Osteocyte (in vitro differentiated cells): Measurements from ENCODE around the gene CBARP. TPM values are rescaled to one million over a fixed set of nuclear protein-coding genes. Genes with fewer than 3 reads are reported as not detected.
"Not testable (repeated sequence)": the region's sequence is repeated elsewhere in the genome, so short reads cannot be mapped to it uniquely, and the experiment has no call there.

Source experiments
- DNase-seq: peaks from one replicate; pipeline ENCODE4 v3.0.0; 2021; ENCODE audit warnings: mixed read lengths; ENCODE audit not compliant: unreplicated experiment; ENCODE audit errors: extremely low spot score
- H3K27ac Mint-ChIP-seq: one replicate; pipeline ENCODE4 v1.8.0; 2021; ENCODE audit warnings: mild to moderate bottlenecking, mixed read lengths; ENCODE audit not compliant: unreplicated experiment
- H3K27me3 Mint-ChIP-seq: one replicate; pipeline ENCODE4 v1.8.0; 2021; ENCODE audit warnings: mixed read lengths; ENCODE audit not compliant: unreplicated experiment
- H3K36me3 Mint-ChIP-seq: one replicate; pipeline ENCODE4 v1.8.0; 2021; ENCODE audit warnings: mixed read lengths; ENCODE audit not compliant: unreplicated experiment
- H3K4me1 Mint-ChIP-seq: one replicate; pipeline ENCODE4 v1.8.0; 2021; ENCODE audit warnings: mixed read lengths; ENCODE audit not compliant: unreplicated experiment
- H3K4me3 Mint-ChIP-seq: one replicate; pipeline ENCODE4 v1.8.0; 2021; ENCODE audit warnings: mild to moderate bottlenecking, moderate library complexity, mixed read lengths; ENCODE audit not compliant: unreplicated experiment
- H3K9me3 Mint-ChIP-seq: one replicate; pipeline ENCODE4 v1.8.0; 2021; ENCODE audit warnings: mixed read lengths; ENCODE audit not compliant: unreplicated experiment
- total RNA-seq: library from RNA; stranded (reverse); gene quantifications from 2 replicates; pipeline ENCODE4 v1.2.1, GENCODE V29; 2021
- TF ChIP-seq, protein P1 (sequence below): fragments of 200-600 bp; sonication (generic); IDR thresholded peaks from 2 replicates; pipeline ENCODE4 v1.5.0; 2021; ENCODE audit warnings: antibody characterized with exemption, mild to moderate bottlenecking, moderate library complexity

CBARP gene
- total RNA-seq, 1 donor from 2014 or later, result 6.9 TPM

DNA sequence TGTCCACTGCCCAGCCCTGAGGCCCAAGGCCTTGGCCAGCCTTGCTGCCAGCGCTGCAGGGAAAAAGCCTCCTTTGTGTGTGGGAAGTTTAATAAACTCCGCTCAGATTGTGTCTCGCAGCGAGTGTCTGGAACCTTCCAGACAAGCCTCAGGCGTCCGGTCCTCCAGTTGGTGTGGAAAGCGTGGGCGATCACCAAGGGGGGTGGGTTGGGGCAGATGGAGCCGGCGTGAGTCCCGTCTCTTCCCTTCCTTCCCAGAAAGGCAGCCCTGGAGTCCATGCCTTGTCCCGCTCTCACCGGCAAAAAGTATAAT, 27.6 kb downstream of the CBARP start:
- DNase-seq, result no peak
- no peaks in the 10 kb centered on the region for H3K9me3 Mint-ChIP-seq
- peak overlapping the region; percentile 31 for H3K27ac Mint-ChIP-seq
- TF ChIP-seq, protein P1, sequence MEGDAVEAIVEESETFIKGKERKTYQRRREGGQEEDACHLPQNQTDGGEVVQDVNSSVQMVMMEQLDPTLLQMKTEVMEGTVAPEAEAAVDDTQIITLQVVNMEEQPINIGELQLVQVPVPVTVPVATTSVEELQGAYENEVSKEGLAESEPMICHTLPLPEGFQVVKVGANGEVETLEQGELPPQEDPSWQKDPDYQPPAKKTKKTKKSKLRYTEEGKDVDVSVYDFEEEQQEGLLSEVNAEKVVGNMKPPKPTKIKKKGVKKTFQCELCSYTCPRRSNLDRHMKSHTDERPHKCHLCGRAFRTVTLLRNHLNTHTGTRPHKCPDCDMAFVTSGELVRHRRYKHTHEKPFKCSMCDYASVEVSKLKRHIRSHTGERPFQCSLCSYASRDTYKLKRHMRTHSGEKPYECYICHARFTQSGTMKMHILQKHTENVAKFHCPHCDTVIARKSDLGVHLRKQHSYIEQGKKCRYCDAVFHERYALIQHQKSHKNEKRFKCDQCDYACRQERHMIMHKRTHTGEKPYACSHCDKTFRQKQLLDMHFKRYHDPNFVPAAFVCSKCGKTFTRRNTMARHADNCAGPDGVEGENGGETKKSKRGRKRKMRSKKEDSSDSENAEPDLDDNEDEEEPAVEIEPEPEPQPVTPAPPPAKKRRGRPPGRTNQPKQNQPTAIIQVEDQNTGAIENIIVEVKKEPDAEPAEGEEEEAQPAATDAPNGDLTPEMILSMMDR, result no peak
- H3K4me1 Mint-ChIP-seq, result peaks cover 53% of the 10 kb centered on the region
- H3K36me3 Mint-ChIP-seq, result peaks cover 6% of the 10 kb centered on the region
- H3K27me3 Mint-ChIP-seq, result no peaks in the 10 kb centered on the region
- H3K4me3 Mint-ChIP-seq, result no peak overlapping the region

DNA sequence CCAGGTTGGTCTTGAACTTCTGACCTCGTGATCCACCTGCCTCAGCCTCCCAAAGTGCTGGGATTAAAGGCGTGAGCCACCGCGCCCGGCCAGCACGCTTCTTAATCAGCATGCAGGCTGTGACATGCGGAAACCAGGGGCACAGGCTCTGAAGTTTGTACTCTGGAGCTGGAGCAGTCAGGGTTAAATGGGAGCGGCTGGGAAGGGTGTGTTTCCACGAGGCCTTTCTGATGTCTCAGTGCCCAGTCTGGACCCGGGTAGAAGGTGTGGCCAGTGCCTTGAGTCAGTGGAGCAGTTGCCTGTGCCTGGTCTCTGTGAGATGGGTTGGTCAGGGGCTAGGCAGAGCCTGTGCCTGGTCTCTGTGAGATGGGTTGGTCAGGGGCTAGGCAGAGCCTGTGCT, 29.0 kb downstream of the CBARP start:
- not testable (repeated sequence) for DNase-seq, H3K36me3 Mint-ChIP-seq, H3K4me3 Mint-ChIP-seq, H3K27ac Mint-ChIP-seq, H3K9me3 Mint-ChIP-seq, H3K27me3 Mint-ChIP-seq
- H3K4me1 Mint-ChIP-seq, result peaks cover 47% of the 10 kb centered on the region

DNA sequence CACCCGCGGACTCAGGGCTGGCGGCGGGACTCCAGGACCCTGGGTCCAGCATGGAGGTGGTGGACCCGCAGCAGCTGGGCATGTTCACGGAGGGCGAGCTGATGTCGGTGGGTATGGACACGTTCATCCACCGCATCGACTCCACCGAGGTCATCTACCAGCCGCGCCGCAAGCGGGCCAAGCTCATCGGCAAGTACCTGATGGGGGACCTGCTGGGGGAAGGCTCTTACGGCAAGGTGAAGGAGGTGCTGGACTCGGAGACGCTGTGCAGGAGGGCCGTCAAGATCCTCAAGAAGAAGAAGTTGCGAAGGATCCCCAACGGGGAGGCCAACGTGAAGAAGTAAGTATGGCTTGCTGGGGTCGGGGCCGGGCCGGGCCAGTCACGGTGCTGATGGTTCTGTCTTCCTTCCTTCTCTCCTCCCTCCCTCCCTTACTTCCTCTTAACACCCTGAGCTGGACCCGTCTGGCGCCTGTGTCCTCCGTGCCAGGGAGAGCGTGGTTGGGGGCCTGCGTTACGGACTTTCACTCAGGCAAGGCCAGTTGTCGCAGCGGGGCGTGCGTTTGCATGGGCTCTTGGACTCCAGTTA, 30.8 kb downstream of the CBARP start:
- DNase-seq, result no peak
- Mint-ChIP-seq H3K27me3 (no peaks in the 10 kb centered on the region), H3K36me3 (peaks cover 1% of the 10 kb centered on the region), H3K27ac (peak overlapping the region; percentile 89), H3K9me3 (no peaks in the 10 kb centered on the region), H3K4me1 (peaks cover 52% of the 10 kb centered on the region), H3K4me3 (peak overlapping the region; percentile 94)
- TF ChIP-seq, protein P1, result no peak

DNA sequence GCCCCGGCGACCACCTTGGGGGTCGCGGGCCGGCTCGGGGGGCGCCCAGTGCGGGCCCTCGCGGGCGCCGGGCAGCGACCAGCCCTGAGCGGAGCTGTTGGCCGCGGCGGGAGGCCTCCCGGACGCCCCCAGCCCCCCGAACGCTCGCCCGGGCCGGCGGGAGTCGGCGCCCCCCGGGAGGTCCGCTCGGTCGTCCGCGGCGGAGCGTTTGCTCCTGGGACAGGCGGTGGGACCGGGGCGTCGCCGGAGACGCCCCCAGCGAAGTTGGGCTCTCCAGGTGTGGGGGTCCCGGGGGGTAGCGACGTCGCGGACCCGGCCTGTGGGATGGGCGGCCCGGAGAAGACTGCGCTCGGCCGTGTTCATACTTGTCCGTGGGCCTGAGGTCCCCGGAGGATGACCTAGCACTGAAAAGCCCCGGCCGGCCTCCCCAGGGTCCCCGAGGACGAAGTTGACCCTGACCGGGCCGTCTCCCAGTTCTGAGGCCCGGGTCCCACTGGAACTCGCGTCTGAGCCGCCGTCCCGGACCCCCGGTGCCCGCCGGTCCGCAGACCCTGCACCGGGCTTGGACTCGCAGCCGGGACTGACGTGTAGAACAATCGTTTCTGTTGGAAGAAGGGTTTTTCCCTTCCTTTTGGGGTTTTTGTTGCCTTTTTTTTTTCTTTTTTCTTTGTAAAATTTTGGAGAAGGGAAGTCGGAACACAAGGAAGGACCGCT, 31.5 kb downstream of the CBARP start:
- Mint-ChIP-seq H3K27ac (peak overlapping the region; percentile 89), H3K9me3 (no peaks in the 10 kb centered on the region), H3K27me3 (no peaks in the 10 kb centered on the region), H3K36me3 (no peaks in the 10 kb centered on the region), H3K4me1 (peaks cover 49% of the 10 kb centered on the region), H3K4me3 (peak overlapping the region; percentile 94)
- TF ChIP-seq, protein P1, result no peak
- DNase-seq, result no peak

DNA sequence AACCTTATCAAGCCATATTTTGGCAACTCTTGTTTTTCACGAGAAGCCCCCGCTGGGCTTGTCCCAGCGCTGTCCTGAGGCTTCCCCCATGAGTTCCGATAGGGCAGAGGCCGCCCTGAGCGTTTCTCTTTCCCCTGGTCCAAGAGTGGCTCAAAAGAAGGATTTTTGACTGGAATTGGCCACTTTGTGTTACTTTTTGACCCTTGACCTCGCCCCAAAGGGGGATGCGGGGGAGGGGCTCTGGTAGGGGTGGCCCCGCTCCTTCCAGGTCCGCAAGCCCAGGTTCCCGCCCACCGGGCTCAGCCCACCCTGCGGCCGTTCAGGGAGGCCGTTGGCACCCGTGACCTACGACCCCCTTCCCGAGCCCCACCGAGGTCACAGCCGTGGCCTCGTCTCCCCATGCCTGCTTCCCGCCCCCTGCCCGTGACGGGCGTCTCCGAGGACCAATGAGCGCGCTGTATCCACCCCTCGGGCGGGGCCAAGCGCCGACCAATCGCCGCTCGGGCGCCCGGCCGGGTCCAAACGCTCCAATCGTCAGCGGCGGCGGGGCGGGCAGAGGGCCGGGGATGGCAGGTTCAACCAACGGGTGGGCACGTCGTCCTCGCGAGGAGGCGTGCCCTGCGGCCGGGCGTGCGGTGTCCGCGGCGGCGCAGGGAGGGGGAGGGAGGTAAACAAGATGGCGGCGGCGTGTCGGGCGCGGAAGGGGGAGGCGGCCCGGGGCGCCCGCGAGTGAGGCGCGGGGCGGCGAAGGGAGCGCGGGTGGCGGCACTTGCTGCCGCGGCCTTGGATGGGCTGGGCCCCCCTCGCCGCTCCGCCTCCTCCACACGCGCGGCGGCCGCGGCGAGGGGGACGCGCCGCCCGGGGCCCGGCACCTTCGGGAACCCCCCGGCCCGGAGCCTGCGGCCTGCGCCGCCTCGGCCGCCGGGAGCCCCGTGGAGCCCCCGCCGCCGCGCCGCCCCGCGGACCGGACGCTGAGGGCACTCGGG, 32.4 kb downstream of the CBARP start, which contains the start of gene STK11:
TSS of gene STK11 (plus strand) at position 665 of the 986 bp plus-strand sequence. CDS start 1,136 bp downstream, outside the sequence.
- H3K27ac Mint-ChIP-seq, result peak within 1 kb of the TSS; percentile 89
- no peaks in the 10 kb centered on the region for H3K36me3 Mint-ChIP-seq
- peak; percentile 100 for DNase-seq
- H3K27me3 Mint-ChIP-seq, result no peaks in the 10 kb centered on the region
- H3K4me3 Mint-ChIP-seq, result peak within 1 kb of the TSS; percentile 94
- TF ChIP-seq, protein P1, result no peak
- peaks cover 48% of the 10 kb centered on the region for H3K4me1 Mint-ChIP-seq
- H3K9me3 Mint-ChIP-seq, result no peaks in the 10 kb centered on the region

DNA sequence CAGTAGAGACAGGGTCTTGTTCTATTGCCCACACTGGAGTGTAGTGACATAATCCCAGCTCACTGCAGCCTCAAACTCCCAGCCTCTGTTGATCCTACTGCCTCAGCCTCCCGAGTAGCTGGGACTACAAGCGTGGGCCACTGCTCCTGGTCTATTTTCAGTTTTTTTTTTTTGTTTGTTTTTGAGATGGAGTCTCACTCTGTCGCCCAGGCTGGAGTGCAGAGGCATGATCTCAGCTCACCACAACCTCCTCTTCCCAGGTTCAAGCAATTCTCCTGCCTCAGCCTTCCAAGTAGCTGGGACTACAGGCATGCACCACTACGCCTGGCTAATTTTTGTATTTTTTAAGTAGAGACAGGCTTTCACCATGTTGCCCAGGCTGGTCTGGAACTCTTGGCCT, 37.2 kb downstream of the CBARP start:
- H3K9me3 Mint-ChIP-seq, H3K27me3 Mint-ChIP-seq, H3K27ac Mint-ChIP-seq, H3K36me3 Mint-ChIP-seq, H3K4me3 Mint-ChIP-seq, DNase-seq: not testable (repeated sequence)
- peaks cover 17% of the 10 kb centered on the region for H3K4me1 Mint-ChIP-seq
